ENCODE data around the gene PIGK.

The PIGK gene

GRCh38 chr1:77084457-77084856 is 134.8 kb downstream of the PIGK start:
- Histone ChIP-seq H3K27ac (ENCODE audit: low read length) (no peak overlapping the region), H3K9me3 (ENCODE audit: insufficient read depth, low read length) (no peaks in the 10 kb centered on the region), H3K9ac (ENCODE audit: low read length) (no peak overlapping the region), H3K36me3 (replicated peaks; ENCODE audit: low read depth, low read length) (no peaks in the 10 kb centered on the region), H3K79me2 (ENCODE audit: low read length) (no peaks in the 10 kb centered on the region), H3K4me3 (ENCODE audit: low read length) (no peak overlapping the region), H2AFZ (ENCODE audit: low read depth, low read length) (no peak overlapping the region), H3K4me1 (ENCODE audit: low read length) (no peaks in the 10 kb centered on the region), H3K4me2 (ENCODE audit: low read length) (no peak overlapping the region), H4K20me1 (ENCODE audit: insufficient read depth, low read length) (no peaks in the 10 kb centered on the region), H3K27me3 (ENCODE audit: low read depth, low read length) (no peaks in the 10 kb centered on the region)
- no peak for TF ChIP-seq CTCF (IDR thresholded peaks at IDR 0.05; ENCODE audit: low read depth, low read length)
- TF ChIP-seq EZH2phosphoT487 (IDR thresholded peaks at IDR 0.05; ENCODE audit: low read depth) = no peak

DNA sequence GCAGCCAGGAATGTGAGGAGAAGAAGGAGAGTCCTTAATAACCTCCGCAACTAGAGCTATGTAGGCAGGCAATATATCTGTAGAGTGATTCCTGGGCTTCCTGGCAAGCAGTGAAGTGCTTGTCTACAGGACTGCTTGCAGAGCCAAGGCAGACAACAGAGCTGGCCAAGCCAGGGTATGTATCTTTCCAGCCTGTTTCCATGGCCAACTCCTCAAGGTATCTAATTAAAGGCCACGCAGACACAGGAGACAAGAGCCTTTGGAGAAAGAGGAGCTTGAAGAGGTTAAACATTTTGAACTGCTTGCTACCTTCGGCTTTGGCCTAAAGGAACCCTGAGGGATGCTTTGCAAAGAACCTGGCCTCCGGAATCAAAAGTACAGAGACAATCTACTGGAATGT is 137.4 kb downstream of the PIGK start:
- Histone ChIP-seq H3K4me1 (ENCODE audit: low read length) (peaks cover 3% of the 10 kb centered on the region), H3K9me3 (ENCODE audit: insufficient read depth, low read length) (no peaks in the 10 kb centered on the region), H2AFZ (ENCODE audit: low read depth, low read length) (no peak overlapping the region), H4K20me1 (ENCODE audit: insufficient read depth, low read length) (no peaks in the 10 kb centered on the region), H3K36me3 (replicated peaks; ENCODE audit: low read depth, low read length) (no peaks in the 10 kb centered on the region), H3K4me3 (ENCODE audit: low read length) (no peak overlapping the region), H3K27ac (ENCODE audit: low read length) (no peak overlapping the region), H3K27me3 (ENCODE audit: low read depth, low read length) (no peaks in the 10 kb centered on the region), H3K9ac (ENCODE audit: low read length) (no peak overlapping the region), H3K79me2 (ENCODE audit: low read length) (no peaks in the 10 kb centered on the region), H3K4me2 (ENCODE audit: low read length) (no peak overlapping the region)
- TF ChIP-seq EZH2phosphoT487 (IDR thresholded peaks at IDR 0.05; ENCODE audit: low read depth) (no peak), CTCF (IDR thresholded peaks at IDR 0.05; ENCODE audit: low read depth, low read length) (no peak)

- H3K4me3 ChIP-seq (ENCODE audit: low read length) = no peak overlapping the region
- no peak overlapping the region for H3K27ac ChIP-seq (ENCODE audit: low read length)
- H3K36me3 ChIP-seq (replicated peaks; ENCODE audit: low read depth, low read length) = no peaks in the 10 kb centered on the region
- no peak overlapping the region for H3K9ac ChIP-seq (ENCODE audit: low read length)
- H3K4me1 ChIP-seq (ENCODE audit: low read length) = peaks cover 3% of the 10 kb centered on the region
- H2AFZ ChIP-seq (ENCODE audit: low read depth, low read length) = no peak overlapping the region
- TF ChIP-seq CTCF (IDR thresholded peaks at IDR 0.05; ENCODE audit: low read depth, low read length) (no peak), EZH2phosphoT487 (IDR thresholded peaks at IDR 0.05; ENCODE audit: low read depth) (no peak)
- H3K27me3 ChIP-seq (ENCODE audit: low read depth, low read length) = no peaks in the 10 kb centered on the region
- H3K79me2 ChIP-seq (ENCODE audit: low read length) = no peaks in the 10 kb centered on the region
- no peaks in the 10 kb centered on the region for H4K20me1 ChIP-seq (ENCODE audit: insufficient read depth, low read length)
- no peaks in the 10 kb centered on the region for H3K9me3 ChIP-seq (ENCODE audit: insufficient read depth, low read length)
- H3K4me2 ChIP-seq (ENCODE audit: low read length) = 0 out of 2 replicates have a peak overlapping the region, but pooled peaks have one; percentile 18
These were observed 142.5 kb downstream of the PIGK start for GRCh38 chr1:77076759-77077158.

GRCh38 chr1:77068013-77068412 is 151.2 kb downstream of the PIGK start:
- Histone ChIP-seq H3K9ac (ENCODE audit: low read length) (no peak overlapping the region), H3K4me2 (ENCODE audit: low read length) (no peak overlapping the region), H3K36me3 (replicated peaks; ENCODE audit: low read depth, low read length) (no peaks in the 10 kb centered on the region), H3K27me3 (ENCODE audit: low read depth, low read length) (no peaks in the 10 kb centered on the region), H3K79me2 (ENCODE audit: low read length) (no peaks in the 10 kb centered on the region), H2AFZ (ENCODE audit: low read depth, low read length) (no peak overlapping the region), H3K4me1 (ENCODE audit: low read length) (no peaks in the 10 kb centered on the region), H3K9me3 (ENCODE audit: insufficient read depth, low read length) (no peaks in the 10 kb centered on the region), H3K27ac (ENCODE audit: low read length) (no peak overlapping the region), H4K20me1 (ENCODE audit: insufficient read depth, low read length) (no peaks in the 10 kb centered on the region), H3K4me3 (ENCODE audit: low read length) (no peak overlapping the region)
- no peak for TF ChIP-seq EZH2phosphoT487 (IDR thresholded peaks at IDR 0.05; ENCODE audit: low read depth)
- TF ChIP-seq CTCF (IDR thresholded peaks at IDR 0.05; ENCODE audit: low read depth, low read length) = no peak
